Peyer's patch (tissue), 4 donors: Measurements from ENCODE around the gene FOXL3.

Source experiments
- CTCF ChIP-seq, 6 experiments: fragments of 450-650 bp in 4 of 6; fragments of 200-600 bp in 2 of 6; sonication (generic) in 1 of 6; IDR thresholded peaks; one replicate each; pipeline ENCODE4 v1.5.1; 2017 to 2019; ENCODE audit warnings: antibody characterized with exemption in 6 of 6, mild to moderate bottlenecking in 3 of 6, moderate library complexity in 1 of 6
- POLR2A ChIP-seq, 2 donors: fragments of 450-650 bp; IDR thresholded peaks; one replicate each; pipeline ENCODE4 v1.5.1; 2017; ENCODE audit warnings: antibody characterized with exemption in 2 of 2, mild to moderate bottlenecking in 2 of 2, moderate library complexity in 2 of 2

GRCh38 chr7:334618-335357 lies 44.8 kb downstream of the FOXL3 start:
- no peak for TF ChIP-seq POLR2A (IDR thresholded peaks at IDR 0.05)
- no peak for TF ChIP-seq CTCF (IDR thresholded peaks at IDR 0.05)
